ENCODE measurements around the gene PRELID1.

Gene PRELID1

GRCh38 chr5:177353093-177353492 lies 49.5 kb downstream of the PRELID1 start:
- no peak overlapping the region for H3K27ac ChIP-seq
- no peak for TF ChIP-seq CTCF (conservative IDR thresholded peaks at IDR 0.05; ENCODE audit: low read depth)
- POLR2A ChIA-PET (ENCODE audit: low non-redundant PET) = no interaction called here
- CTCF ChIA-PET = no interaction called here
- no peak for DNase-seq (ENCODE audit: low spot score)

DNA sequence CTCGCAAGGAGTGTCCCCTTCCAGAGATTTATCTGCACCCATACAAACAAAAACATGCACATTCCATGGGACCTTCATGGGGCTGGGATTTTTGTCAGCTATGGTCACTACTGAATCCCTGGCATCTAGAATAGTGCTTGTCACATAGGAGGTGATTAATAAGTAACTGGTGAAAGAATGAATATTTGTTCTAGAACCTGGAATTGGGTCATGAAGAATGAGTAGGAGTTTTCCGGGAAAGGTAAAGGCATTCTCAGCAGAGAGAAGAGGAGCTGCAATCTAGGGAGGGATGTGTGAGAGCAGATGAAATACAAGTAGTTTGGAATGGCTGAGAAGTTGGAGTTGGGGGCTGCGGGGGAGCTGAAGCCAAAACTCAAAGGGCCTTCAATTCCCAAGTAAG lies 50.7 kb downstream of the PRELID1 start:
- H3K27ac ChIP-seq = no peak overlapping the region
- TF ChIP-seq CTCF (conservative IDR thresholded peaks at IDR 0.05; ENCODE audit: low read depth) = no peak
- CTCF ChIA-PET = interaction anchor here (1.2 kb wide), 1 partner anchor 14 kb away, joined by 5 read pairs; no protein-coding TSS in a partner anchor
- POLR2A ChIA-PET (ENCODE audit: low non-redundant PET) = no interaction called here
- no peak for DNase-seq (ENCODE audit: low spot score)

DNA sequence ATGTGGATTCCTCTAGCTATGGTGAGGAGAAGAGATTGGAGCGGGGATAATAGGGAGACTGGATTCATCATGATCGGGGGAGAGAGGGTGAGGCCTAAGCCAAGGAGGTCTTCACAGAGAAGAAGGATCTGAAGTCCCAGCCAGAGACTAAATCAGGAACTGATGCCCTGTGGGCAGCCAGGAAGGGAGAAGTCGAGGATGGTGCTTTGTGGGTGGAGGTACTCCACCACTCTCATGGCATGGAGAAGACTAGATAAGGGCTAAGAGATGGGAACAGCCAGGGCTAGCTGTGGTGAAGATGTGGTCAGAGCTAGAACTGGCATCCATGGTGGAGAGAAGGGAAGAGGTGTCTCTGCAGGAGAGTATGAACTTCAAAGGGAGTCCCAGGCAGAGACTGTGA lies 51.1 kb downstream of the PRELID1 start:
- ChIA-PET POLR2A (ENCODE audit: low non-redundant PET) (no interaction called here), CTCF (interaction anchor here (1.2 kb wide), 1 partner anchor 14 kb away, joined by 5 read pairs; no protein-coding TSS in a partner anchor)
- TF ChIP-seq CTCF (conservative IDR thresholded peaks at IDR 0.05; ENCODE audit: low read depth) = no peak
- no peak for DNase-seq (ENCODE audit: low spot score)
- no peak overlapping the region for H3K27ac ChIP-seq

DNA sequence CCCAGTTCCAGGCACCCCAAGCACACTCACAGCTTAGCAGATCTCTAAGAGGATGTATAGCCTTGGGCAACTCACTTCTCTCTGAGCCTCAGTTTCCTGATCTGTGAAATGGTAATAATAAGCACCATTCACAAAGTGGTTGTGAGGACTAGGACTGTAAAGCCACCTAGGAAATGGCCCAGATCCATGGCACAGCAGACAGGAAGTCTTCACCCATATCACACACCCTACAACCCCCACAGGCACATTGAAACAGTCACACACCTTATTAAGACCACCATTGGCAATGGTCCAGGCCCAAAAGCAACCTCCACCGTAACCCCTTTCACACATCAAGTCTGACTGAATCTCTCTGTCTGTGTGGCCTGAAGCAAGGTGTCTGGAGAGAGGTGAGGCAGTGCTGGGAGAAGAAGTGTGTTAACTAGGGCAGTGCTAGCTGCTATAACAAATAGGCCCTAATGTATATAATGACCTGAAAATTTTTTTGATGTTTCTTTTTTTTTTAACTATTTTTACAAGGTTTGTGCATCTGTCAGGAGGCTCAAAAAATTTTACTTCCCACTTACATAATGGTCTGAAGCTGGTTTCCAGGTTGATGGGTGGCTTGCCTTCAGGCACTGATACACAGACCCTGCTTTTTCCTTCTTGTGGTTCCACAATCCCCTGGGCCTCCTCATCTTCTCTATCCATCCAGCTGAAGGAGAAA lies 51.7 kb downstream of the PRELID1 start:
- no peak for DNase-seq (ENCODE audit: low spot score)
- no peak for TF ChIP-seq CTCF (conservative IDR thresholded peaks at IDR 0.05; ENCODE audit: low read depth)
- ChIA-PET CTCF (interaction anchor here (0.8 to 1.7 kb wide), 3 partner anchors 13 to 47 kb away, joined by 3 to 10 read pairs (median 5); no protein-coding TSS in a partner anchor), POLR2A (ENCODE audit: low non-redundant PET) (no interaction called here)
- no peak overlapping the region for H3K27ac ChIP-seq

DNA sequence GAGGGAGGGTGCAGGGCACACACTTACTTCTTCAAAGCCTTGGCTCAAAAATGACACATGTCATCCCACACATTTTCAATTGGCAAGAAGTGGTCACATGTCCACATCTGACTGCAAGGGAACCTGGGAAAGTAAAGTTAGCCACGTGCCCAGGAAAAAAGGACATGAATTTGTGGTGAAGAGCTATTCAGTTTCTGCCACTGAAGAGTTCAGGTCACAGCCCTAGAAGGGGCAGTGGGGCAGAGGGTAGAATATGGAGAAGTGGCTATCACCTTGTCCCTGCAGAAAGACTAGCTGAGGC lies 52.2 kb downstream of the PRELID1 start:
- DNase-seq (ENCODE audit: low spot score) = no peak
- H3K27ac ChIP-seq = no peak overlapping the region
- ChIA-PET POLR2A (ENCODE audit: low non-redundant PET) (no interaction called here), CTCF (interaction anchor here (0.8 to 1.7 kb wide), 3 partner anchors 14 to 47 kb away, joined by 3 to 10 read pairs (median 3); no protein-coding TSS in a partner anchor)
- no peak for TF ChIP-seq CTCF (conservative IDR thresholded peaks at IDR 0.05; ENCODE audit: low read depth)
